Embryonic facial prominence (tissue), 1 donor: ENCODE data around the gene PTGES2.
A peak's percentile ranks its signal among the peaks of the same experiment; 100 is the strongest.
"Not testable (repeated sequence)": the region's sequence is repeated elsewhere in the genome, so short reads cannot be mapped to it uniquely, and the experiment has no call there.

Experiments used
- DNase-seq: peaks from one replicate; pipeline ENCODE4 v3.0.0-alpha.2; 2016; ENCODE audit errors: extremely low spot score

Gene PTGES2

GRCh38 chr9:128088253-128088945, 39.1 kb downstream of the PTGES2 start:
- no peak for DNase-seq

- DNase-seq = no peak
These were observed 40.3 kb downstream of the PTGES2 start for GRCh38 chr9:128087262-128087661.

GRCh38 chr9:128085943-128086342, 41.6 kb downstream of the PTGES2 start:
- no peak for DNase-seq

GRCh38 chr9:128084746-128085145, 42.8 kb downstream of the PTGES2 start:
- DNase-seq = no peak

GRCh38 chr9:128082151-128082550, 45.4 kb downstream of the PTGES2 start:
- DNase-seq = no peak

GRCh38 chr9:128081056-128081455, 46.5 kb downstream of the PTGES2 start:
- DNase-seq = no peak

- no peak for DNase-seq
These were observed 47.3 kb downstream of the PTGES2 start for GRCh38 chr9:128080206-128080605.

GRCh38 chr9:128078504-128079434, 48.8 kb downstream of the PTGES2 start:
- DNase-seq = no peak

- no peak for DNase-seq
These were observed 49.6 kb downstream of the PTGES2 start for GRCh38 chr9:128077847-128078503.

GRCh38 chr9:128073253-128073886, 54.2 kb downstream of the PTGES2 start:
- DNase-seq = no peak

- peak; percentile 66 for DNase-seq
These were observed 55.1 kb downstream of the PTGES2 start for GRCh38 chr9:128072144-128073021.

- not testable (repeated sequence) for DNase-seq
These were observed 56.1 kb downstream of the PTGES2 start for GRCh38 chr9:128071475-128071874.

GRCh38 chr9:128070874-128071273, 56.7 kb downstream of the PTGES2 start:
- DNase-seq = no peak
